HS-27A (cell line): Measurements from ENCODE around the gene ITPKC.
"Not testable (repeated sequence)": the region's sequence is repeated elsewhere in the genome, so short reads cannot be mapped to it uniquely, and the experiment has no call there.

Experiments used
- DNase-seq: peaks from one replicate; pipeline ENCODE4 v3.0.0-alpha.2; 2012; ENCODE audit warnings: low read depth, missing footprints

The ITPKC gene

DNA sequence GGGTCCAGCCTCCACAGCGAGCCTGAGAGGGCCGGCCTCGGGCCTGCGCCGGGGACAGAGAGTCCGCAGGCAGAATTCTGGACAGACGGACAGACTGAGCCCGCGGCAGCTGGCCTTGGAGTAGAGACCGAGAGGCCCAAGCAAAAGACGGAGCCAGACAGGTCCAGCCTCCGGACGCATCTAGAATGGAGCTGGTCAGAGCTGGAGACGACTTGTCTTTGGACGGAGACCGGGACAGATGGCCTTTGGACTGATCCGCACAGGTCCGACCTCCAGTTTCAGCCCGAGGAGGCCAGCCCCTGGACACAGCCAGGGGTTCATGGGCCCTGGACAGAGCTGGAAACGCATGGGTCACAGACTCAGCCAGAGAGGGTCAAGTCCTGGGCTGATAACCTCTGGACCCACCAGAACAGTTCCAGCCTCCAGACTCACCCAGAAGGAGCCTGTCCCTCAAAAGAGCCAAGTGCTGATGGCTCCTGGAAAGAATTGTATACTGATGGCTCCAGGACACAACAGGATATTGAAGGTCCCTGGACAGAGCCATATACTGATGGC is 490 bp downstream of the ITPKC start:
- DNase-seq: peak; percentile 33

DNA sequence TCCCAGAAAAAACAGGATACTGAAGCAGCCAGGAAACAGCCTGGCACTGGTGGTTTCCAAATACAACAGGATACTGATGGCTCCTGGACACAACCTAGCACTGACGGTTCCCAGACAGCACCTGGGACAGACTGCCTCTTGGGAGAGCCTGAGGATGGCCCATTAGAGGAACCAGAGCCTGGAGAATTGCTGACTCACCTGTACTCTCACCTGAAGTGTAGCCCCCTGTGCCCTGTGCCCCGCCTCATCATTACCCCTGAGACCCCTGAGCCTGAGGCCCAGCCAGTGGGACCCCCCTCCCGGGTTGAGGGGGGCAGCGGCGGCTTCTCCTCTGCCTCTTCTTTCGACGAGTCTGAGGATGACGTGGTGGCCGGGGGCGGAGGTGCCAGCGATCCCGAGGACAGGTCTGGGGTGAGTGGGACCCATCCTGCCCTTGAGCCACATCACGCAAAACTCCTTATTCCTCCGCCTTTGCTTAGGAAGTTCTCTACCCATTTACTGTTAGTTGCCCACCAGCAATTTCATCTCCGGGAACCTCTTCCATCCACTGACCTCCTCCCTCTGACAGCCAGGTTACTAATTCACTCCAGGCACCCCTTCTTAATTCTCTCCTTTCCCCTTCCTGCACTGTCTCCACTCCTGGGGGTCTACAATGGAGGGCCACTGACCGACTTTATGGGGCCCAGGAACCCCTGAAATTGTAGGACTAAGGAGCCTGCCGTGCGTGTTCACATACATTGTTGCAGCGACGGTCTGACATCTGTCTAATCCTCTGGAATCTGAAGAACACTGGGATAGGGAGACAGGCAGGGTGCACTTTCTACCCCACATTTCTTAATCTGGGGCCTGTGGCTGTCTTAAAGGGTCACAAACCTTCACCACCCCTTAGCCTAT is 1.2 kb downstream of the ITPKC start:
- DNase-seq: no peak

GRCh38 chr19:40718774-40719391 is 2.0 kb downstream of the ITPKC start:
- peak; percentile 34 for DNase-seq

- DNase-seq: no peak
Measured at GRCh38 chr19:40719414-40719894, 2.5 kb downstream of the ITPKC start.

DNA sequence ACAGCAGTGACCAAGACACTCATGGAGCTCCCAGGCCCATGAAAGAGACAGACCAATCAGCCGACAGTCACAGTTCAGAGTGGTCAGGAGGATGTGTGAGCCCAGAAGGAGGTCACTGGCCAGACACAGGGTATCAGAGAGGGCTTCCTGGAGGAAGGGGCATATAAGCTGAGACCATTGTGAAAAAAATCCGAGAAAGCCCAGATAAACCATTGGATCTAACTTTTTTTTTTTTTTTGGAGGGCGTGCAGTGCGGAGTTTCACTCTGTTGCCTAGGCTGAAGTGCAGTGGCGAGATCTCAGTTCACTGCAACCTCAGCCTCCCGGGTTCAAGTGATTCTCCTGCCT is 4.2 kb downstream of the ITPKC start:
- DNase-seq: no peak

DNA sequence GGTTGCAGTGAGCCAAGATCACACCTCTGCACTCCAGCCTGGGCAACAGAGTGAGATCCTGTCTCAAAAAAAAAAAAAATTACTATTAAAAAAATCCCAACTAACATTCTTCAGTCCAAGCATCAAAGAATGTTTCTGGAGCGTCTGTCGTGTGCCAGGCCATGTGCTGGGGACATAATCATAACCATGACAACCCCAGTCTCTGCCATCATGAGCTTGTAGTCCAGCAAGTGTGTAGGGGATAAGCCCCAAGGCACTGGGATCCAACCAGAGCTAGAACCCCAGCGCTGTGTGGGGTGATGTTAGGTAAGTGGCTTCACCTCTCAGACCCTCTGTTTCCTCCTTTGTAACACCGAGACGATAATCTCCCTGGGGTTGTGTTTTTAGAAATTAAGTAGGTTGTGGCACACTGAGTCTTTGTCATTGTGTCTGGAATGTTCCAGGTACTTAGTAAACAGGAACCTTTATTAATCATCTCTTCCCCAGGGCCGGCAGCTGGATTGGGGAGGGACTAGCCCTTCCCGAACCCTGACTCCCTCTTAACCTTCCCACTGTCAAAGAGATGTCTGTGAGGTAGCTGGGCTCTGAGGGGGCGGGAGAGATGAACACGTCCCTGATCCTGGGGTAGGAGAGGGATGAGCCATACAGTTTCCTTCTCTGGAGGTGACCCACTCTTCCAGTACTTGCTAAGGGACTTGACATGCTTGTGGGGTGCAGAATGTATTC is 5.2 kb downstream of the ITPKC start:
- DNase-seq: no peak

DNA sequence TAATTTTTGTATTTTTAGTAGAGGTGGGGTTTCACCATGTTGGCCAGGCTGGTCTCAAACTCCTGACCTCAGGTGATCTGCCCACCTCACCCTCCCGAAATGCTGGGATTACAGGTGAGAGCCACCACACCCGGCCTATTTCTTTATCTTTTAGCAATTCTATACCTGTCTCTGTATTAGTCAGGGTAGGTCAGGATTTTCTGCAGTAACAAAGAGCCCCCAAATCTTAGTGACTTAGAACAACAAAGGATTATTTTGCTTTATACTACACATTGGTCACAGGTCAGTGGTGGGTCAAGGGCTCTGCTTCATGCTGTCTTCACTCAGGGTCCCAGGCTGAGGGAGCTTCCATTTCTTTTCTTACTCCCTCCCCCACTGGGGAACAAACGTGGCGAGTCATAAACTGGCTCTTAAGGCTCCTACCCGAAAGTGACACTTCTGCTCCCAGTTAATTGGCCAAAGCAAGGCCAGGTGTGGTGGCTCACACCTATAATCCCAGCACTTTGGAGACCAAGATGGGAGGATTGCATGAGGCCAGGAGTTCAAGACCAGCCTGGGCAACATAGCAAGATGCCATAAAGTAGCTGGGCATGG is 6.8 kb downstream of the ITPKC start:
- DNase-seq: no peak

GRCh38 chr19:40724315-40724714 is 7.4 kb downstream of the ITPKC start:
- DNase-seq: no peak

- no peak for DNase-seq
Measured at GRCh38 chr19:40724855-40725254, 7.9 kb downstream of the ITPKC start.

DNA sequence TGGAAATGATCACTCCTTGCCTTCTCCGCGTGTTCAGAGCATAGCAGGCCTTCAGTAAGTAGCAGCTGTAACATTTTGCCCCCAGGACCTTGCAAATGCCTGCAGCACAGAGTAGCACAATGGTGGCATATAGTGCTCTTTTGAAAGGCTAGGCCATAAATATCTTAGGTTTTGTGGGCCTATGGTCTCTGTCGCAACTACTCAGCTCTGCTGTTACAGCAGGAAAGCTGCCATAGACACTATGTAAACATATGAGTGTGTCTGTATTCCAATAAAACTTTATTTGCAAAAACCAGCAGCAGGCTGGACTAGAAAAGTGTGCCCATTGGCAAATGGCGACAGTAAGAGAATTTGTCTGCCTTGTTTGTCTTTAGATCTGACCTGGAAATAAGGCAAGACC is 9.4 kb downstream of the ITPKC start:
- DNase-seq: no peak

DNA sequence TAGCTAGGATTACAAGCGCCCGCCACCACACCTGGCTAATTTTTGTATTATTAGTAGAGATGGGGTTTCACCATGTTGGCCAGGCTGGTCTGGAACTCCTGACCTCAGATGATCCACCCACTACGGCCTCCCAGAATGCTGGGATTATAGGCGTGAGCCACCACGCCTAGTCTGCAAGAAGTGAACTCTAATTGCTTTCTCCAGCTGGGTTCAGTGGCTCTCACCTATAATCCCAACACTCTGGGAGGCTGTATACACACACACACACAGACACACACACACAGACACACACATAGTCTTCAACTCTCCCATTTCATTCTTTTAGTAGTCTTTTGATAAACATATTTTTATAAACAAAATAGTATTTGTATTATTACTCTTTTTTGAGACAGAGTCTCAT is 13.2 kb downstream of the ITPKC start:
- not testable (repeated sequence) for DNase-seq

DNA sequence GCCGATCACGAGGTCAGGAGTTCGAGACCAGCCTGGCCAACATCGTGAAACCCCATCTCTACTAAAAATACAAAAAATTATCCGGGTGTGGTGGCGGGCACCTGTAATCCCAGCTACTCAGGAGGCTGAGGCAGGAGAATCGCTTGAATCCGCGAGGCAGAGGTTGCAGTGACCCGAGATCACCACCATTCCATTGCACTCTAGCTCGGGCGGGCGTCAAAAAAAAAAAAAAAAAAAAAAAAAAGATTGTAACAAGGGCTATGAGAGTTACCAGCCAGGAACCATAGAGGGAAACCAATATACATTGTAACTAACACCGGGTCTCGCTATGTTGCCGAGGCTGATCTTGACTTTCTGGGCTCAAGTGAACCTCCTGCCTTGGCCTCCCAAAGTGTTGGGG is 15.4 kb downstream of the ITPKC start:
- DNase-seq: not testable (repeated sequence)

DNA sequence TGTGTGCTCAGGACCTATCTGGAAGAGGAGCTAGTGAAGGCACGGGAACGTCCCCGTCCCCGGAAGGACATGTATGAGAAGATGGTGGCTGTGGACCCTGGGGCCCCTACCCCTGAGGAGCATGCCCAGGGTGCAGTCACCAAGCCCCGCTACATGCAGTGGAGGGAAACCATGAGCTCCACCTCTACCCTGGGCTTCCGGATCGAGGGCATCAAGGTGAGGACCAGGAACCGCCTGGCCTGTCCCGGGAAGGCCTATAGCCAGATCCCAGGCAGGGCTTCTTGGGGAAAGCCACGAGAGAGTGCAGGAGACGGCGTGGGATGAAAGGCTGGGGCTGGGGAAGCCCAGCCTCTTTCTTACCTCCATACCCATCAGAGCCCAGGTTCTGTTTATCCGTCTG is 16.2 kb downstream of the ITPKC start:
- DNase-seq: no peak

GRCh38 chr19:40735013-40735771 is 18.3 kb downstream of the ITPKC start:
- no peak for DNase-seq

- DNase-seq: no peak
Measured at GRCh38 chr19:40736661-40737060, 19.7 kb downstream of the ITPKC start.

DNA sequence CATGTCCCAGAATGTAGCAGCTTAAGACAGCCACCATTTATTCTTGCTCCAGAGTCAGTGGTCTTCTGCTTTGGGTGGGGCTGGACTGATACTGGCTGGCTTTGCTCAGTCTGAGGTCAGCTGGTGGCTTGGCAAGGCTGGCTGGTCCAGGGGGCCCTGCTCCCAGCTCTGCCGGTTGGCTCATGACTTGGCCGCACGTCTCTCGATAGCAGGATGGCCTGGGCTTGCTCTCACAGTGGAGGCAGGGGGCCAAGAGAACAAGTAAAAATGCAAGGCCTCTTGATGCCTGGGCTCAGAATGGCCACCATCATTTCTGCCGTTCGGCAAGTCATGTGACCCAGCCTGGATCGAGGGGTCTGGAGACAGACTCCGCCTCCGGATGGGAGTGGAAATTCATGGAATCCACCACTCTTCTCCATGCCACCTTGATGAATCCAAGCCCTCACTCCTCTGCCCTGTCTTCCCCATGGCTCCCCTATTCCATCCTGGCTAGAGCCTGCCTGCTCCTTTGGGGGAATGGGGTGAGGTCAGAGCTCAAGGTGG is 20.3 kb downstream of the ITPKC start:
- DNase-seq: no peak

- no peak for DNase-seq
Measured at GRCh38 chr19:40739030-40739839, 22.3 kb downstream of the ITPKC start.

- DNase-seq: no peak
Measured at GRCh38 chr19:40739871-40740703, 23.2 kb downstream of the ITPKC start.

GRCh38 chr19:40740747-40741146 is 23.8 kb downstream of the ITPKC start:
- no peak for DNase-seq
